CD4-positive, CD25-positive, alpha-beta regulatory T cell (primary cell): Measurements from ENCODE around the gene PTBP3. TPM values are rescaled to one million over a fixed set of nuclear protein-coding genes. Genes with fewer than 3 reads are reported as not detected.

Experiments used
- ATAC-seq, 2 donors: fragments of 150-1000 bp; cut with Tn5 transposase; one replicate each; pipeline ENCODE4 v1.10.0; 2021; ENCODE audit warnings: low read depth in 2 of 2, moderate number of reproducible peaks in 2 of 2, moderate library complexity in 1 of 2
- DNase-seq, 3 donors: peaks; one replicate each; pipeline versions ENCODE4 v3.0.0 to v3.0.0-alpha.2; 2012 to 2022; ENCODE audit warnings: mixed read lengths in 1 of 3
- H3K27ac ChIP-seq: one replicate; pipeline ENCODE4 v1.7.0; 2013; ENCODE audit warnings: mild to moderate bottlenecking, low read length; ENCODE audit not compliant: insufficient read depth, poor library complexity, severe bottlenecking
- H3K27me3 ChIP-seq: one replicate; pipeline ENCODE4 v1.7.0; 2013; ENCODE audit warnings: low read length; ENCODE audit not compliant: control insufficient read depth, insufficient read depth
- H3K36me3 ChIP-seq: one replicate; pipeline ENCODE4 v1.7.0; 2013; ENCODE audit warnings: mild to moderate bottlenecking, low read length, moderate library complexity; ENCODE audit not compliant: control insufficient read depth, insufficient read depth
- H3K4me1 ChIP-seq: 2 replicates; pipeline ENCODE4 v1.7.0; 2013; ENCODE audit warnings: mild to moderate bottlenecking, low read length; ENCODE audit not compliant: insufficient read depth, control insufficient read depth, poor library complexity, severe bottlenecking
- H3K4me3 ChIP-seq: one replicate; pipeline ENCODE4 v1.7.0; 2013; ENCODE audit warnings: low read depth, mild to moderate bottlenecking, low read length, moderate library complexity
- H3K9me3 ChIP-seq, 2 experiments: 1 replicate in 1 of 2; 2 replicates in 1 of 2; pipeline ENCODE4 v1.7.0; 2013; ENCODE audit warnings: low read length in 2 of 2, mild to moderate bottlenecking in 1 of 2, moderate library complexity in 1 of 2; ENCODE audit not compliant: control insufficient read depth in 2 of 2
- H3K27ac Mint-ChIP-seq, 3 donors: one replicate each; pipeline ENCODE4 v1.8.0; 2020 to 2022; ENCODE audit warnings: mild to moderate bottlenecking in 3 of 3, mixed read lengths in 3 of 3, moderate library complexity in 2 of 3
- H3K27me3 Mint-ChIP-seq: one replicate; pipeline ENCODE4 v1.8.0; 2022; ENCODE audit warnings: mild to moderate bottlenecking, mixed read lengths
- H3K36me3 Mint-ChIP-seq: one replicate; pipeline ENCODE4 v1.8.0; 2020; ENCODE audit warnings: mixed read lengths
- H3K4me1 Mint-ChIP-seq, 4 donors: one replicate each; pipeline ENCODE4 v1.8.0; 2020 to 2022; ENCODE audit warnings: mixed read lengths in 4 of 4, mild to moderate bottlenecking in 1 of 4
- H3K4me3 Mint-ChIP-seq, 4 donors: one replicate each; pipeline ENCODE4 v1.8.0; 2020 to 2022; ENCODE audit warnings: mild to moderate bottlenecking in 4 of 4, mixed read lengths in 4 of 4, moderate library complexity in 3 of 4
- H3K9me3 Mint-ChIP-seq, 7 donors: one replicate each; pipeline ENCODE4 v1.8.0; 2020 to 2022; ENCODE audit warnings: mixed read lengths in 7 of 7, mild to moderate bottlenecking in 3 of 7, moderate library complexity in 2 of 7
- polyA plus RNA-seq, 4 donors: library from polyadenylated mRNA; unstranded; fragments of 300-500 nt; fragmentation: Illumina TruSeq; gene quantifications; one replicate each; pipeline ENCODE4 v1.2.3, GENCODE V29; 2021
- total RNA-seq: library from RNA; stranded (reverse); gene quantifications from one replicate; pipeline ENCODE4 v1.2.3, GENCODE V29; 2022

PTBP3 gene
- total and polyA plus RNA-seq, 5 donors from 2014 or later, result 49.5 to 144 (median 53.3) TPM

DNA sequence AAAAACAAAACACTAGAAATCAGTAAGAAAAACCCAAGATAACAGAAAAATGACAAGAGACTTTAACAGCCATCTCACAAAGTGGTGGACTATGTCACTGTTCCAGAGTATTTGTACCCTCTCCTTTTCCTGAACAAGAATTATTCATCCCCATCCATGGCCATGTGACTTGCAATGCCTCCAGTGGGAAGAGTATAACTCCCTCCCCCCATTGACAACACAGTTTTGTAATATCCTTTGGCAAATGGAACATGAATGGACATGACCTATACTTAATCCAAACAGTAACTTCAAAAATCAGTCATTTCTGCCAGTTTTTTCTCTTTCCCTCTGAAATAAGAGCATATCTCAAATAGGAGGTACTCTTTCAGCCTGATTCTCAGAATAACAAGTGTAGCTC, 33.9 kb downstream of the PTBP3 start:
- peaks cover 0 to 2% (median 0%) of the 10 kb centered on the region in 7 donors for H3K9me3 Mint-ChIP-seq
- H3K36me3 Mint-ChIP-seq, result peaks cover 18% of the 10 kb centered on the region
- no peak overlapping the region for H3K27ac ChIP-seq
- ATAC-seq, result no peak
- no peaks in the 10 kb centered on the region for H3K9me3 ChIP-seq
- H3K36me3 ChIP-seq, result peaks cover 16% of the 10 kb centered on the region
- H3K4me1 Mint-ChIP-seq, result peaks cover 47 to 79% (median 69%) of the 10 kb centered on the region in 4 donors
- no peaks in the 10 kb centered on the region for H3K27me3 ChIP-seq
- H3K4me3 Mint-ChIP-seq, result peak overlapping the region in 1 of 4 donors; percentile 4
- H3K27me3 Mint-ChIP-seq, result no peaks in the 10 kb centered on the region
- no peak overlapping the region for H3K4me3 ChIP-seq
- peaks cover 5% of the 10 kb centered on the region for H3K4me1 ChIP-seq
- DNase-seq, result no peak
- H3K27ac Mint-ChIP-seq, result peak overlapping the region in 2 of 3 donors; percentile 23 to 36

GRCh38 chr9:112296929-112297328, 36.5 kb downstream of the PTBP3 start:
- Histone ChIP-seq H3K4me1 (no peaks in the 10 kb centered on the region), H3K36me3 (peaks cover 23% of the 10 kb centered on the region), H3K27ac (no peak overlapping the region), H3K27me3 (no peaks in the 10 kb centered on the region), H3K9me3 (no peaks in the 10 kb centered on the region), H3K4me3 (no peak overlapping the region)
- Mint-ChIP-seq H3K4me1 (peaks cover 48 to 67% (median 60%) of the 10 kb centered on the region in 4 donors), H3K4me3 (no peak overlapping the region), H3K27me3 (no peaks in the 10 kb centered on the region), H3K9me3 (peaks cover 0 to 2% (median 0%) of the 10 kb centered on the region in 7 donors), H3K36me3 (peaks cover 31% of the 10 kb centered on the region), H3K27ac (no peak overlapping the region)
- no peak for DNase-seq
- no peak for ATAC-seq

GRCh38 chr9:112295174-112295573, 38.2 kb downstream of the PTBP3 start:
- Mint-ChIP-seq H3K4me1 (peaks cover 55 to 62% (median 57%) of the 10 kb centered on the region in 4 donors), H3K27ac (no peak overlapping the region)
- no peak for ATAC-seq

DNA sequence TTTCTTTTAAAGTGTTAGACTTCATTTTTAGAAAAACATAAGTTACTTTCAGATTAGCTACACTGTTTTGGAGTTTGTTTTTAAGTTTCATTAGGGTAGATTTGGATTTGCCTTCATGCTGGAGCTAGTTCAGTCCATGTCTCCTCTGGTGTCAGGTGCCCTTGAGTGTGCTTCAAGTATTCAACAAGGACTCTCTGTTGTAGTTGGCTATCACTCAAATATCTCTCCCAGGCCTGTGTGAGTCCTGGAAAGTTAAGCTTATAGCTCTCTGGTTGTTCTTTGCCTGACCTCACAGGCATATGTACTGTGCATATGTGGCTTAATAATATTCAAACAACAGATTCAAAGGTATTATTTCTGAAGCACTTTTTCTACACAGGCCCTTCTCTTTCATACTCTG, 45.4 kb downstream of the PTBP3 start:
- Mint-ChIP-seq H3K9me3 (peaks cover 4 to 36% (median 9%) of the 10 kb centered on the region in 7 donors), H3K4me1 (peaks cover 35 to 44% (median 41%) of the 10 kb centered on the region in 4 donors), H3K27ac (peak overlapping the region in 2 of 3 donors; percentile 3 to 31), H3K4me3 (no peak overlapping the region), H3K36me3 (peaks cover 76% of the 10 kb centered on the region), H3K27me3 (no peaks in the 10 kb centered on the region)
- Histone ChIP-seq H3K9me3 (peaks cover 5 to 24% of the 10 kb centered on the region in 2 experiments), H3K27me3 (no peaks in the 10 kb centered on the region), H3K27ac (no peak overlapping the region), H3K4me3 (no peak overlapping the region), H3K4me1 (no peaks in the 10 kb centered on the region), H3K36me3 (peaks cover 39% of the 10 kb centered on the region)
- no peak for DNase-seq
- no peak for ATAC-seq

More at GRCh38 chr9:112295174-112295573, 38.2 kb downstream of the PTBP3 start:
- no peaks in the 10 kb centered on the region for H3K4me1 ChIP-seq
- Mint-ChIP-seq H3K36me3 (peaks cover 42% of the 10 kb centered on the region), H3K27me3 (no peaks in the 10 kb centered on the region), H3K4me3 (no peak overlapping the region), H3K9me3 (peaks cover 0 to 1% (median 0%) of the 10 kb centered on the region in 7 donors)
- no peak for DNase-seq
- no peak overlapping the region for H3K4me3 ChIP-seq
- no peaks in the 10 kb centered on the region for H3K27me3 ChIP-seq
- no peaks in the 10 kb centered on the region for H3K9me3 ChIP-seq
- peaks cover 31% of the 10 kb centered on the region for H3K36me3 ChIP-seq
- no peak overlapping the region for H3K27ac ChIP-seq

DNA sequence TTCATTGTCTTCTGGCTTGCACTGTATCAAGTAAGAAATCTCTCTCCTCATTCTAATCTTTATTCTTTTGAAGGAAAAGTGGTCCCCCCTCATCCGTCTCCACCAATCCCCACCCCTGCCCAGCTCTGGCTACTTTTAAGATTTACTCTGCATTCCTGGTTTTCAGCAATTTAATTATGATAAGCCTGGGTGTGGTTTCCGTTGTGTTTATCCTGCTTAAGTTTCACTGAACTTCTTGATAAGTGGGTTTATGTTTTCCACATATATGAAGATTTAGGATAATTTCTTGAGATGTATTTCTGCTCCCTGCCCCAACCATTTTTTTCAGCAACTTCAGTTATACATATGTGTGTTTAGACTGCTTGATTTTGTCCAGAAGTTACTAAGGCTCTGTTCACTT, 46.5 kb downstream of the PTBP3 start:
- Histone ChIP-seq H3K27me3 (no peaks in the 10 kb centered on the region), H3K27ac (no peak overlapping the region), H3K4me3 (no peak overlapping the region), H3K36me3 (peaks cover 33% of the 10 kb centered on the region), H3K9me3 (peaks cover 5 to 24% of the 10 kb centered on the region in 2 experiments), H3K4me1 (no peaks in the 10 kb centered on the region)
- H3K27me3 Mint-ChIP-seq, result no peaks in the 10 kb centered on the region
- ATAC-seq (no peak), DNase-seq (no peak)
- peaks cover 29 to 45% (median 40%) of the 10 kb centered on the region in 4 donors for H3K4me1 Mint-ChIP-seq
- peaks cover 73% of the 10 kb centered on the region for H3K36me3 Mint-ChIP-seq
- H3K27ac Mint-ChIP-seq, result no peak overlapping the region
- H3K4me3 Mint-ChIP-seq, result peak overlapping the region in 2 of 4 donors; percentile 25 to 44
- H3K9me3 Mint-ChIP-seq, result peaks cover 4 to 40% (median 9%) of the 10 kb centered on the region in 7 donors

DNA sequence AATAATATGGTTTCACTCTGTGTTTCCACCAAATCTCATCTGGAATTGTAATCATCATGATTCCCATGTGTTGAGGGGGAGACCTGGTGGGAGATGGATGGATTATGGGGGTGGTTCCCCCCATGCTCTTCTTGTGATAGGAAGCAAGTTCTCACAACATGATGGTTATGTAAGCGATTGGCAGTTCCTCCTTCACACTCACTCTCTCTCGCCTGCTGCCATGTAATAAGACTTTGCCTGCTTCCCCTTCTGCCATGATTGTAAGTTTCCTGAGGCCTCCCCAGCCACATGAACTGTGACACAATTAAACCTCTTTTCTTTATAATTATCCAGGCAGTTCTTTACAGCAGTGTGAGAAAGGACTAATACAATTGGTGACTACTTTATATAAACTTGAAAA, 48.4 kb downstream of the PTBP3 start:
- Mint-ChIP-seq H3K4me3 (no peak overlapping the region), H3K27ac (no peak overlapping the region), H3K27me3 (no peaks in the 10 kb centered on the region), H3K9me3 (peaks cover 3 to 40% (median 9%) of the 10 kb centered on the region in 7 donors), H3K36me3 (peaks cover 67% of the 10 kb centered on the region), H3K4me1 (peaks cover 31 to 50% (median 43%) of the 10 kb centered on the region in 4 donors)
- Histone ChIP-seq H3K9me3 (peaks cover 5 to 24% of the 10 kb centered on the region in 2 experiments), H3K27me3 (no peaks in the 10 kb centered on the region), H3K4me1 (no peaks in the 10 kb centered on the region), H3K4me3 (no peak overlapping the region), H3K36me3 (peaks cover 25% of the 10 kb centered on the region), H3K27ac (no peak overlapping the region)
- ATAC-seq (no peak), DNase-seq (no peak)

GRCh38 chr9:112283582-112284253, 49.7 kb downstream of the PTBP3 start:
- peaks cover 5 to 24% of the 10 kb centered on the region in 2 experiments for H3K9me3 ChIP-seq
- Mint-ChIP-seq H3K27me3 (no peaks in the 10 kb centered on the region), H3K4me1 (peaks cover 34 to 51% (median 44%) of the 10 kb centered on the region in 4 donors), H3K27ac (peak overlapping the region in 1 of 3 donors; percentile 71), H3K4me3 (no peak overlapping the region), H3K9me3 (peaks cover 3 to 40% (median 9%) of the 10 kb centered on the region in 7 donors), H3K36me3 (peaks cover 60% of the 10 kb centered on the region)
- DNase-seq (no peak), ATAC-seq (no peak)
- H3K27me3 ChIP-seq, result no peaks in the 10 kb centered on the region
- H3K36me3 ChIP-seq, result peaks cover 29% of the 10 kb centered on the region
- H3K27ac ChIP-seq, result no peak overlapping the region
- H3K4me3 ChIP-seq, result no peak overlapping the region
- H3K4me1 ChIP-seq, result no peaks in the 10 kb centered on the region
